22Rv1 (cell line): ENCODE data around the gene CCL16.
"Not testable (repeated sequence)": the region's sequence is repeated elsewhere in the genome, so short reads cannot be mapped to it uniquely, and the experiment has no call there.

Experiments
- H3K27ac ChIP-seq: fragments of 450-650 bp; 2 replicates; pipeline ENCODE4 v1.5.1; 2017
- CTCF ChIP-seq: fragments of 450-650 bp; IDR thresholded peaks from 2 replicates; pipeline ENCODE4 v1.5.1; 2017; ENCODE audit warnings: mild to moderate bottlenecking
- ZFX ChIP-seq: fragments of 450-650 bp; IDR thresholded peaks from 2 replicates; pipeline ENCODE4 v1.6.1; 2017; ENCODE audit warnings: antibody characterized with exemption, borderline replicate concordance

The CCL16 gene

GRCh38 chr17:36000732-36001109 is 19.4 kb upstream of the CCL16 start:
- TF ChIP-seq CTCF, result no peak
- TF ChIP-seq ZFX, result no peak
- no peak overlapping the region for H3K27ac ChIP-seq

DNA sequence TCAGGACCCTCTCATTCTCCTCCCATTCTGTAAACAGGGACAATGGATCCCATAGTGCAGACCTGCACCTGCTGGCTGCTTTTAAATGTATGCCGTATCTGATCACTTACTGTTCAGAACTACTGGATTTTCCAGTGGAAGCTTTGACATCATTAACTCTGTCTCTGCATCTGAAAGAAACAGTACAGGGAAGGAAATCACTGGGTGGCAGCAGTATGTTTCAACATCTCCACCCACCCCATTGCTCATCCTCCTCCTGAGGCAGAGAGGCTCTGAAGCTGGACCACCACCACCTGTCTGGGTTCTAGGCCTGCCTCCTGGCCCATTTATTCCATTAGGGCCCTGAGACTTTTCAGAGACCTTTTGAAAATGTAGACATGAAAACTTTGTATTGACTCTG is 17.5 kb upstream of the CCL16 start:
- TF ChIP-seq ZFX (no peak), CTCF (no peak)
- no peak overlapping the region for H3K27ac ChIP-seq

- TF ChIP-seq CTCF (no peak), ZFX (no peak)
- H3K27ac ChIP-seq, result no peak overlapping the region
These were observed 16.8 kb upstream of the CCL16 start for GRCh38 chr17:35998018-35998545.

DNA sequence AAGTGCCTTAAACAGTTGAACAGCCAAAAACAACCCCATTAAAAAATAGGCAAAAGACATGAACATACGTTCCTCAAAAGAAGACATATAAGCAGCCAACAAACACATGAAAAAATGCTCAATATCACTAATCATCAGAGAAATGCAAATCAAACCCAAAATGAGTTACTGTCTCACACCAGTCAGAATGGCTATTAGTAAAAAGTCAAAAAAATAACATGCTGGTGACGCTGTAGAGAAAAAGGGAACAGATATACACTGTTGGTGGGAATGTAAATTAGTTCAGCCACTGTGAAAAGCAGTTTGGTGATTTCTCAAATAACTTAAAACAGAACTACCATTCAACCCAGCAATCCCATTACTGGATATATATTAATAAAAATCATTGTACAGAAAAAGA is 14.0 kb upstream of the CCL16 start:
- not testable (repeated sequence) for H3K27ac ChIP-seq

DNA sequence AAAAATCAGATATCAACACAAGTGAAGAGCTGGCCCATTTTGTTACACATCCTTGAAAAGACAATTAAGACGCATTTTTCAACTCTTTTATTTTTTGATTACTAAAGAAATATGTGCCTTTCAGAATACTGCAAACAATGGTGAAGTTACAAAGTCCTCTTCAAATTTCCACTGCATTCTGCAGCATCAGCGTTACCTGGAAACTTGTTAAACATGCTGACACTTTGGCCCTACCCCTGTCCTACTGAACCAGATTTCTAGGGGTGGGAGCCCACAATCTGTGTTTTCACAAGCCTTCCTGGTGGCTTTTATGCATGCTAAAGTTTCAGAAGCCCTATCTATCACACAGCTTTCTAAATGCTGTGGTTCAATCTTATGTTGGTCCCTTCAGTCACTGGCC is 9.8 kb upstream of the CCL16 start:
- TF ChIP-seq CTCF, result no peak
- no peak for TF ChIP-seq ZFX
- no peak overlapping the region for H3K27ac ChIP-seq

DNA sequence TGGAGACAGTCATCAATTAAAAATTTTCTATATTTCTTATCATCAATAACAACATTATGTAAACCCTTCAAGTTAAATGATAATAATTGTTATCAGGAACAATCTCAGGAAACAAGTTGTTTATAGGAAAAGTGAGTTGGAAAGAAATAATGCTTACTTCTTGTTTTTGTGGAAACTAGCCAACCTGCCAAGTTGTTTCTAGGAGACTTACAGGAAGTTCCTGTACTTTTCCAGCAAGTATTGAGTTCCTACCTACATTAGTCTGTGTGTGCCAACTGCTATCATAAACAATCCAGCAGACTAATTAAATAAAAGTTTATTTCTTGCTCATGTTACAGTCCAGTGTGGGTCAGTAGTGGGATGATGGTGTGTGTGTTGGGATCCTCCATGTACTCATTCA is 6.9 kb upstream of the CCL16 start:
- H3K27ac ChIP-seq, result no peak overlapping the region
- TF ChIP-seq ZFX (no peak), CTCF (no peak)

DNA sequence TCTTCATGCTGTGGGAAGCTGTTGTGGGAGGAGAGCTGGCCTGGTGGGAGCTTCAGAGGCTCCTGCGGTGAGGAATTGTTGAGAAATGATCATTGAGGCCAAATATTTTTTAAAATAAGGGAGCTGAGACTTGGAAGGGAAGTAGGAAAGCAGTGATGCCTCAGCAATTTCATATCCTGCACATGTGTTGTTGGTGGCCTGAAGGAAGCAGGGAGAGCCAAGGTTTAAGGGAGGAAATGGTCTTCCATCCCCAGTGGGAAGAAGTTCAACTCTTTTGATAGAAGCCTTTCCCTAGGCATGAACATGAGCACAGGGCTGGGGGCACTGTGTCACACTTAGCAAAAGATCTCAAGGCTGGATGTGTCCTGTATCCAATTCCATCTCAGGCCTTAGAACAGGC is 5.3 kb upstream of the CCL16 start, which contains the start of gene CCL14:
CCL14 (minus strand) TSS at position 87 of the 400 bp plus-strand sequence; CDS start at position 7, 80 bp downstream.
- no peak for TF ChIP-seq CTCF
- TF ChIP-seq ZFX, result no peak
- H3K27ac ChIP-seq, result no peak within 1 kb of the TSS

DNA sequence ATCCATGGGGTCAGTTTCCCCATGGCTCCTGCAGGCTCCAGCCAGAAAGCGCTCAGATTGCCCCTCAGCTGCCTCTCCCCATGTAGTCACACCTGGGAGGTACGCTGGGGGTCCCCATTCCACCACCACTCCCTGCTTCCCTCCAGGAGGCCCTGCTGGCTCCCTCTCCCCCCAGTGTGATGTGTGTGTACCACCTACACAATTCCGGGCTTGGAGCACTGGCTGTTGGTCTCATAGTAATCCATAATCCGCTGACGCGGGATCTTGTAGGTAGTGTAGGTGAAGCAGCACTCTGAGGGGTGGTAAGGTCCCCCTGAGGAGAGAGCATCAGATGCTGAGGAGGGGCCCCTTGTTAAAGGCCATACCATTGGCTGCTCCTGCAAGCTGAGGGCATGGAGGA is 2.8 kb upstream of the CCL16 start:
- H3K27ac ChIP-seq, result no peak overlapping the region
- no peak for TF ChIP-seq CTCF
- TF ChIP-seq ZFX, result no peak
